GM23338 (cell line): ENCODE data around the gene AFF1. TPM values are rescaled to one million over a fixed set of nuclear protein-coding genes. Genes with fewer than 3 reads are reported as not detected.

Source experiments
- ATAC-seq: fragments of 200-7000 bp; cut with Tn5 transposase; 3 replicates; pipeline ENCODE4 v1.9.1; 2020
- DNase-seq: peaks from one replicate; pipeline ENCODE4 v3.0.0-alpha.2; 2015; ENCODE audit warnings: low spot score
- H2AFZ ChIP-seq: fragments of 200-600 bp; sonication (generic); 2 replicates; pipeline ENCODE4 v1.8.0; 2016; ENCODE audit warnings: antibody characterized with exemption, mild to moderate bottlenecking, moderate library complexity
- H3F3A ChIP-seq: fragments of 200-600 bp; sonication (generic); replicated peaks from 2 replicates; pipeline ENCODE4 v1.8.0; 2017; ENCODE audit warnings: antibody characterized with exemption, mixed run types, low read depth
- H3K27ac ChIP-seq: fragments of 200-600 bp; sonication (generic); 2 replicates; pipeline ENCODE4 v1.6.1; 2016; ENCODE audit warnings: low read depth
- H3K27me3 ChIP-seq: fragments of 200-600 bp; sonication (generic); 2 replicates; pipeline ENCODE4 v1.8.0; 2016; ENCODE audit warnings: mild to moderate bottlenecking, mixed run types, moderate library complexity; ENCODE audit not compliant: insufficient read depth
- H3K36me3 ChIP-seq: fragments of 200-600 bp; sonication (generic); 2 replicates; pipeline ENCODE4 v1.8.0; 2016; ENCODE audit warnings: mild to moderate bottlenecking; ENCODE audit not compliant: insufficient read depth
- H3K4me1 ChIP-seq: fragments of 200-600 bp; sonication (generic); 2 replicates; pipeline ENCODE4 v1.8.0; 2016; ENCODE audit warnings: mild to moderate bottlenecking, moderate library complexity; ENCODE audit not compliant: insufficient read depth
- H3K4me2 ChIP-seq: fragments of 200-600 bp; sonication (generic); 2 replicates; pipeline ENCODE4 v1.7.1; 2017; ENCODE audit warnings: mixed run types
- H3K4me3 ChIP-seq: fragments of 200-600 bp; sonication (generic); 2 replicates; pipeline ENCODE4 v1.6.1; 2016; ENCODE audit warnings: mixed run types
- H3K79me2 ChIP-seq: fragments of 200-600 bp; sonication (generic); replicated peaks from 2 replicates; pipeline ENCODE4 v1.8.0; 2017; ENCODE audit warnings: mild to moderate bottlenecking; ENCODE audit not compliant: insufficient read depth
- H3K9me2 ChIP-seq: fragments of 200-600 bp; sonication (generic); 2 replicates; pipeline ENCODE4 v1.8.0; 2017; ENCODE audit not compliant: insufficient read depth
- H4K20me1 ChIP-seq: fragments of 200-600 bp; sonication (generic); replicated peaks from 2 replicates; pipeline ENCODE4 v1.8.0; 2017; ENCODE audit warnings: mild to moderate bottlenecking; ENCODE audit not compliant: insufficient read depth
- H3K27ac Mint-ChIP-seq: 2 replicates; pipeline ENCODE4 v1.8.0; 2020; ENCODE audit warnings: inconsistent platforms, mild to moderate bottlenecking, moderate library complexity, mixed read lengths
- H3K27me3 Mint-ChIP-seq: 3 replicates; pipeline ENCODE4 v1.8.0; 2022; ENCODE audit warnings: low read depth, mild to moderate bottlenecking, moderate library complexity, mixed read lengths, inconsistent platforms; ENCODE audit not compliant: insufficient read depth, poor library complexity
- H3K36me3 Mint-ChIP-seq: 3 replicates; pipeline ENCODE4 v1.8.0; 2021; ENCODE audit warnings: low read depth, mild to moderate bottlenecking, inconsistent platforms, moderate library complexity, mixed read lengths
- H3K4me1 Mint-ChIP-seq: 3 replicates; pipeline ENCODE4 v1.8.0; 2020; ENCODE audit warnings: mild to moderate bottlenecking, inconsistent platforms, mixed read lengths
- H3K4me3 Mint-ChIP-seq: 3 replicates; pipeline ENCODE4 v1.8.0; 2021; ENCODE audit warnings: moderate library complexity, mild to moderate bottlenecking, inconsistent platforms, mixed read lengths
- H3K9me3 Mint-ChIP-seq: 3 replicates; pipeline ENCODE4 v1.8.0; 2020; ENCODE audit warnings: moderate library complexity, mild to moderate bottlenecking, inconsistent platforms, mixed read lengths
- CTCF ChIP-seq, 2 experiments: fragments of 200-600 bp in 1 of 2; sonication (generic) in 1 of 2; conservative IDR thresholded peaks; 2 replicates each; pipeline versions ENCODE4 v1.5.1 to v1.6.1; 2016 to 2017; ENCODE audit warnings: antibody characterized with exemption in 2 of 2, low read depth in 2 of 2, mild to moderate bottlenecking in 2 of 2, moderate library complexity in 1 of 2
- EZH2 ChIP-seq: fragments of 200-600 bp; sonication (generic); IDR thresholded peaks from one replicate; pipeline ENCODE4 v1.8.0; 2017; ENCODE audit warnings: antibody characterized with exemption, mild to moderate bottlenecking, low read depth; ENCODE audit not compliant: unreplicated experiment
- ZNF114 ChIP-seq: fragments of 250-450 bp; sonication (Bioruptor Pico); IDR thresholded peaks from 2 replicates; pipeline ENCODE4 v1.5.0; 2020; ENCODE audit warnings: mild to moderate bottlenecking, moderate library complexity
- ZNF462 ChIP-seq: fragments of 250-450 bp; sonication (Bioruptor Pico); IDR thresholded peaks from 2 replicates; pipeline ENCODE4 v1.5.0; 2020; ENCODE audit warnings: mild to moderate bottlenecking, moderate library complexity
- polyA plus RNA-seq: library from polyadenylated mRNA; unstranded; fragments of >200 nt; fragmentation: Nextera tagmentation; extraction: Ambion mirVana; gene quantifications from 2 replicates; pipeline ENCODE4 v1.2.1, GENCODE V29; 2016
- total RNA-seq: library from RNA; depleted of rRNA; stranded (reverse); fragments of >200 nt; shearing (Covaris generic); gene quantifications from 2 replicates; pipeline ENCODE4 v1.2.3, GENCODE V29; 2014

AFF1 gene
- total and polyA plus RNA-seq, 2 experiments from 2014 or later = 42.6 to 67.2 TPM

GRCh38 chr4:87014284-87014782 is 79.5 kb downstream of the AFF1 start:
- Histone ChIP-seq H3K4me2 (peak overlapping the region; percentile 23; the same call in 1 of the 2 replicates), H2AFZ (no peak overlapping the region), H3K27me3 (no peaks in the 10 kb centered on the region), H3K9me2 (no peaks in the 10 kb centered on the region), H3K36me3 (no peaks in the 10 kb centered on the region), H3F3A (no peaks in the 10 kb centered on the region), H3K79me2 (peaks cover 100% of the 10 kb centered on the region), H4K20me1 (0 out of 2 replicates have a peak, but pooled peaks cover under 1% of the 10 kb centered on the region), H3K4me3 (no peak overlapping the region), H3K4me1 (peaks cover 76% of the 10 kb centered on the region), H3K27ac (0 out of 2 replicates have a peak overlapping the region, but pooled peaks have one; percentile 4)
- Mint-ChIP-seq H3K4me3 (0 out of 3 replicates have a peak overlapping the region, but pooled peaks have one; percentile 20), H3K9me3 (no peaks in the 10 kb centered on the region), H3K27ac (peak overlapping the region; percentile 85), H3K27me3 (peaks cover 9% of the 10 kb centered on the region), H3K4me1 (peaks cover 79% of the 10 kb centered on the region), H3K36me3 (no peaks in the 10 kb centered on the region)
- no peak; the same call in 2 of the 3 replicates for ATAC-seq
- no peak for TF ChIP-seq ZNF114 (CRISPR knock-in tag)
- no peak for TF ChIP-seq ZNF462 (CRISPR knock-in tag)
- no peak for TF ChIP-seq CTCF (conservative IDR thresholded peaks at IDR 0.05; ENCODE audit: low read depth in 2 of 2)
- no peak for TF ChIP-seq EZH2
- DNase-seq = no peak
